HepG2 (cell line): ENCODE data around the gene ZNF700. TPM values are rescaled to one million over a fixed set of nuclear protein-coding genes. Genes with fewer than 3 reads are reported as not detected.
A peak's percentile ranks its signal among the peaks of the same experiment; 100 is the strongest.

Source experiments
- GABPB1 ChIP-seq: IDR thresholded peaks from 2 replicates; pipeline ENCODE4 v1.6.1; 2016; ENCODE audit warnings: mild to moderate bottlenecking, missing genetic modification reagents, moderate library complexity, missing compliant biosample characterization
- GATAD2A ChIP-seq: IDR thresholded peaks from 2 replicates; pipeline ENCODE4 v1.6.1; 2016
- KAT7 ChIP-seq: IDR thresholded peaks from 2 replicates; pipeline ENCODE4 v1.6.1; 2018; ENCODE audit warnings: borderline replicate concordance, missing compliant biosample characterization
- KDM1A ChIP-seq: IDR thresholded peaks from 2 replicates; pipeline ENCODE4 v1.6.1; 2016; ENCODE audit warnings: missing compliant biosample characterization
- MED1 ChIP-seq: sonication (generic); formaldehyde crosslinking; IDR thresholded peaks from 2 replicates; pipeline ENCODE4 v1.4.0; 2020; ENCODE audit warnings: missing genetic modification reagents
- NR2F6 ChIP-seq, 2 experiments: IDR thresholded peaks; 2 replicates each; pipeline ENCODE4 v1.6.1; 2016; ENCODE audit warnings: antibody characterized with exemption in 1 of 2, mild to moderate bottlenecking in 1 of 2
- RBM39 ChIP-seq: fragments of 200-400 bp; formaldehyde crosslinking; IDR thresholded peaks from one replicate; pipeline ENCODE4 v1.6.1; 2018; ENCODE audit warnings: antibody characterized with exemption, mild to moderate bottlenecking, low read depth, low read length; ENCODE audit not compliant: poor library complexity, severe bottlenecking
- SALL1 ChIP-seq: sonication (generic); formaldehyde crosslinking; IDR thresholded peaks from 2 replicates; pipeline ENCODE4 v1.8.0; 2022; ENCODE audit warnings: mild to moderate bottlenecking, missing genetic modification reagents
- SMAD9 ChIP-seq: sonication (generic); formaldehyde crosslinking; IDR thresholded peaks from 2 replicates; pipeline ENCODE4 v1.5.1; 2020; ENCODE audit warnings: mild to moderate bottlenecking, missing genetic modification reagents
- STAT5B ChIP-seq: sonication (generic); formaldehyde crosslinking; IDR thresholded peaks from 2 replicates; pipeline ENCODE4 v1.4.0; 2020; ENCODE audit warnings: missing genetic modification reagents
- ZC3H13 ChIP-seq: sonication (generic); formaldehyde crosslinking; IDR thresholded peaks from 2 replicates; pipeline ENCODE4 v1.8.1; 2023; ENCODE audit warnings: mild to moderate bottlenecking, missing genetic modification reagents, moderate library complexity
- ZFAT ChIP-seq: sonication (generic); formaldehyde crosslinking; conservative IDR thresholded peaks from 2 replicates; pipeline ENCODE4 v1.8.1; 2023; ENCODE audit warnings: missing genetic modification reagents, inconsistent platforms
- ZNF432 ChIP-seq: sonication (generic); formaldehyde crosslinking; IDR thresholded peaks from 2 replicates; pipeline ENCODE4 v1.5.0; 2020; ENCODE audit warnings: missing genetic modification reagents, mild to moderate bottlenecking, borderline replicate concordance
- ZNF607 ChIP-seq: sonication (generic); formaldehyde crosslinking; IDR thresholded peaks from 2 replicates; pipeline ENCODE4 v1.5.1; 2020; ENCODE audit warnings: missing genetic modification reagents, mild to moderate bottlenecking, borderline replicate concordance
- ZNF776 ChIP-seq: sonication (generic); formaldehyde crosslinking; IDR thresholded peaks from 2 replicates; pipeline ENCODE4 v1.4.0; 2020; ENCODE audit warnings: mild to moderate bottlenecking, missing genetic modification reagents
- polyA plus RNA-seq, 8 experiments: library from polyadenylated mRNA; depleted of rRNA in 3 of 8; stranded (reverse) in 7 of 8; unstranded in 1 of 8; fragments of >200 nt; fragmentation: Illumina TruSeq in 4 of 8; extraction: Trizol in 4 of 8; gene quantifications; 2 replicates each; pipeline versions ENCODE4 v1.2.1 to v1.2.3, GENCODE V29; 2011 to 2016; ENCODE audit warnings: low read depth in 4 of 8, missing spikeins in 1 of 8, mixed read lengths in 1 of 8; ENCODE audit not compliant: insufficient read depth in 1 of 8
- total RNA-seq, 5 experiments: library from RNA; depleted of rRNA; stranded (reverse); fragments of >200 nt; fragmentation: Illumina TruSeq; extraction: Trizol; gene quantifications; 2 replicates each; pipeline ENCODE4 v1.2.3, GENCODE V29; 2016; ENCODE audit warnings: low read depth in 1 of 5
- TF ChIP-seq, protein P1 (sequence below): conservative IDR thresholded peaks from 2 replicates; pipeline ENCODE4 v1.6.1; 2018; ENCODE audit warnings: missing genetic modification reagents
- TF ChIP-seq, protein P2 (sequence below): sonication (generic); formaldehyde crosslinking; IDR thresholded peaks from 2 replicates; pipeline ENCODE4; 2020; ENCODE audit warnings: missing genetic modification reagents, mild to moderate bottlenecking, borderline replicate concordance
- TF ChIP-seq, protein P3 (sequence below): sonication (generic); formaldehyde crosslinking; IDR thresholded peaks from 2 replicates; pipeline ENCODE4 v1.5.1; 2020; ENCODE audit warnings: mild to moderate bottlenecking, missing genetic modification reagents, moderate library complexity
- TF ChIP-seq, protein P4 (sequence below): sonication (generic); formaldehyde crosslinking; conservative IDR thresholded peaks from 2 replicates; pipeline ENCODE4 v1.8.0; 2022; ENCODE audit warnings: missing genetic modification reagents

The ZNF700 gene
- total and polyA plus RNA-seq, 2 of the 13 experiments (the other 11 are each of a cell fraction or from before 2014, with no cell fraction given) = 6.0 to 12.8 TPM

DNA sequence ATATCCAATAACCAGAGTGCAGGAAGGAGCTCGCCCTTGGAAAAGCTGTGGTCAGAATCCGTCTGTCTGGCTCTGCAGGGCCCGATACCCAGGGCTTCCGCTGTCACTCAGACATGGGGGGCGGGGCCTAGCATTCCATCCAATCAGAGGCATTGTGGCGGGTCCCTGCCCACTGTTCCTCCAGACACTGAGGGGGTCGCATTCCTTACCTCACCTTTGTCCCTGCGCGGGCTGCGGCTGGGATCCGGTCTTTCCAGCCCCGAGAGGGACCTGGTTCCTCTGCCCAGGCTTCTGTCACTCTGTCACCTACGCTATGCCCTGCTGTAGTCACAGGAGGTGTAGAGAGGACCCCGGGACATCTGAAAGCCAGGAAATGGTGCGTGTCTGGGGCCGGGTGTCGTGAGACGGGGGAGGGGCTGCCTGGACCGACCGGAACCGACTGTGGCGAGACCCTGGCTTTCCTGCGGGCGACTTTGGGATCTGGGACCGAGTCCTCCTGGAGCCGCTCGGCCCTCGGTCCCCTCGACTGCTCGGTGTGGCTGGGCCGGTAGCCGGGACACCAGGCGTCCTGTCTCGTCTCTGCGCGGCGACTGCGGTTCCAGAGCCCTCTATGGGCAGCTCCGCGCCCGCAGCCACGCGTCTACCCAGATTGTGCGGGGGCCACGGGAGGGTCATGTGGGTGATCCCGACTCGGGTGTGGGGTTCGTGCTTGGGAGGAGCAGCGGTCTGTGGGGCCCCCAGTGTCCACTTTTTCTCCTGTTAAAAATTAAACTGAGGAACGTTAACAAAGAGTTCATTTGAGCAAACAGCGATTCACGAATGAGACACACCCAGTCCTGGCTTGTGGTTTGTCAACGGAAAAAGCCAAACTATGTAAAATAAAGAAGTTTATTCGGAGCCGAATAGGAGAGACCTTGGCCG, 37.0 kb upstream of the ZNF700 start, which contains the start of gene ZNF69 (continued):
- peak; percentile 46 for TF ChIP-seq NR2F6 (IDR thresholded peaks at IDR 0.05)
- peak; percentile 75 for TF ChIP-seq NR2F6 (CRISPR knock-in tag; IDR thresholded peaks at IDR 0.05)
- peak; percentile 79 for TF ChIP-seq GABPB1 (CRISPR knock-in tag)
- TF ChIP-seq RBM39 = peak; percentile 78
- no peak; the same call in 1 of the 2 replicates for TF ChIP-seq ZNF776 (CRISPR knock-in tag)
- TF ChIP-seq GATAD2A = peak; percentile 77
- TF ChIP-seq ZC3H13 = peak; percentile 71; the same call in 1 of the 2 replicates
- no peak for TF ChIP-seq SMAD9
- TF ChIP-seq ZNF432 = no peak
- no peak for TF ChIP-seq ZFAT (CRISPR knock-in tag)
- TF ChIP-seq, protein P1, sequence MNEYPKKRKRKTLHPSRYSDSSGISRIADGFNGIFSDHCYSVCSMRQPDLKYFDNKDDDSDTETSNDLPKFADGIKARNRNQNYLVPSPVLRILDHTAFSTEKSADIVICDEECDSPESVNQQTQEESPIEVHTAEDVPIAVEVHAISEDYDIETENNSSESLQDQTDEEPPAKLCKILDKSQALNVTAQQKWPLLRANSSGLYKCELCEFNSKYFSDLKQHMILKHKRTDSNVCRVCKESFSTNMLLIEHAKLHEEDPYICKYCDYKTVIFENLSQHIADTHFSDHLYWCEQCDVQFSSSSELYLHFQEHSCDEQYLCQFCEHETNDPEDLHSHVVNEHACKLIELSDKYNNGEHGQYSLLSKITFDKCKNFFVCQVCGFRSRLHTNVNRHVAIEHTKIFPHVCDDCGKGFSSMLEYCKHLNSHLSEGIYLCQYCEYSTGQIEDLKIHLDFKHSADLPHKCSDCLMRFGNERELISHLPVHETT = peak; percentile 63
- peak; percentile 78 for TF ChIP-seq SALL1 (CRISPR knock-in tag)
- TF ChIP-seq, protein P2, sequence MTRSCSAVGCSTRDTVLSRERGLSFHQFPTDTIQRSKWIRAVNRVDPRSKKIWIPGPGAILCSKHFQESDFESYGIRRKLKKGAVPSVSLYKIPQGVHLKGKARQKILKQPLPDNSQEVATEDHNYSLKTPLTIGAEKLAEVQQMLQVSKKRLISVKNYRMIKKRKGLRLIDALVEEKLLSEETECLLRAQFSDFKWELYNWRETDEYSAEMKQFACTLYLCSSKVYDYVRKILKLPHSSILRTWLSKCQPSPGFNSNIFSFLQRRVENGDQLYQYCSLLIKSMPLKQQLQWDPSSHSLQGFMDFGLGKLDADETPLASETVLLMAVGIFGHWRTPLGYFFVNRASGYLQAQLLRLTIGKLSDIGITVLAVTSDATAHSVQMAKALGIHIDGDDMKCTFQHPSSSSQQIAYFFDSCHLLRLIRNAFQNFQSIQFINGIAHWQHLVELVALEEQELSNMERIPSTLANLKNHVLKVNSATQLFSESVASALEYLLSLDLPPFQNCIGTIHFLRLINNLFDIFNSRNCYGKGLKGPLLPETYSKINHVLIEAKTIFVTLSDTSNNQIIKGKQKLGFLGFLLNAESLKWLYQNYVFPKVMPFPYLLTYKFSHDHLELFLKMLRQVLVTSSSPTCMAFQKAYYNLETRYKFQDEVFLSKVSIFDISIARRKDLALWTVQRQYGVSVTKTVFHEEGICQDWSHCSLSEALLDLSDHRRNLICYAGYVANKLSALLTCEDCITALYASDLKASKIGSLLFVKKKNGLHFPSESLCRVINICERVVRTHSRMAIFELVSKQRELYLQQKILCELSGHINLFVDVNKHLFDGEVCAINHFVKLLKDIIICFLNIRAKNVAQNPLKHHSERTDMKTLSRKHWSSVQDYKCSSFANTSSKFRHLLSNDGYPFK (CRISPR knock-in tag) = peak; percentile 50; the same call in 1 of the 2 replicates
- peak; percentile 30 for TF ChIP-seq MED1 (CRISPR knock-in tag)
- TF ChIP-seq, protein P3, sequence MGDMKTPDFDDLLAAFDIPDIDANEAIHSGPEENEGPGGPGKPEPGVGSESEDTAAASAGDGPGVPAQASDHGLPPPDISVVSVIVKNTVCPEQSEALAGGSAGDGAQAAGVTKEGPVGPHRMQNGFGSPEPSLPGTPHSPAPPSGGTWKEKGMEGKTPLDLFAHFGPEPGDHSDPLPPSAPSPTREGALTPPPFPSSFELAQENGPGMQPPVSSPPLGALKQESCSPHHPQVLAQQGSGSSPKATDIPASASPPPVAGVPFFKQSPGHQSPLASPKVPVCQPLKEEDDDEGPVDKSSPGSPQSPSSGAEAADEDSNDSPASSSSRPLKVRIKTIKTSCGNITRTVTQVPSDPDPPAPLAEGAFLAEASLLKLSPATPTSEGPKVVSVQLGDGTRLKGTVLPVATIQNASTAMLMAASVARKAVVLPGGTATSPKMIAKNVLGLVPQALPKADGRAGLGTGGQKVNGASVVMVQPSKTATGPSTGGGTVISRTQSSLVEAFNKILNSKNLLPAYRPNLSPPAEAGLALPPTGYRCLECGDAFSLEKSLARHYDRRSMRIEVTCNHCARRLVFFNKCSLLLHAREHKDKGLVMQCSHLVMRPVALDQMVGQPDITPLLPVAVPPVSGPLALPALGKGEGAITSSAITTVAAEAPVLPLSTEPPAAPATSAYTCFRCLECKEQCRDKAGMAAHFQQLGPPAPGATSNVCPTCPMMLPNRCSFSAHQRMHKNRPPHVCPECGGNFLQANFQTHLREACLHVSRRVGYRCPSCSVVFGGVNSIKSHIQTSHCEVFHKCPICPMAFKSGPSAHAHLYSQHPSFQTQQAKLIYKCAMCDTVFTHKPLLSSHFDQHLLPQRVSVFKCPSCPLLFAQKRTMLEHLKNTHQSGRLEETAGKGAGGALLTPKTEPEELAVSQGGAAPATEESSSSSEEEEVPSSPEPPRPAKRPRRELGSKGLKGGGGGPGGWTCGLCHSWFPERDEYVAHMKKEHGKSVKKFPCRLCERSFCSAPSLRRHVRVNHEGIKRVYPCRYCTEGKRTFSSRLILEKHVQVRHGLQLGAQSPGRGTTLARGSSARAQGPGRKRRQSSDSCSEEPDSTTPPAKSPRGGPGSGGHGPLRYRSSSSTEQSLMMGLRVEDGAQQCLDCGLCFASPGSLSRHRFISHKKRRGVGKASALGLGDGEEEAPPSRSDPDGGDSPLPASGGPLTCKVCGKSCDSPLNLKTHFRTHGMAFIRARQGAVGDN (CRISPR knock-in tag) = peak; percentile 92
- TF ChIP-seq KDM1A (CRISPR knock-in tag) = no peak
- 0 out of 2 replicates have a peak, but pooled peaks have one; percentile 34 for TF ChIP-seq STAT5B (CRISPR knock-in tag)
- 0 out of 2 replicates have a peak, but pooled peaks have one; percentile 22 for TF ChIP-seq KAT7 (CRISPR knock-in tag)
- TF ChIP-seq, protein P4, sequence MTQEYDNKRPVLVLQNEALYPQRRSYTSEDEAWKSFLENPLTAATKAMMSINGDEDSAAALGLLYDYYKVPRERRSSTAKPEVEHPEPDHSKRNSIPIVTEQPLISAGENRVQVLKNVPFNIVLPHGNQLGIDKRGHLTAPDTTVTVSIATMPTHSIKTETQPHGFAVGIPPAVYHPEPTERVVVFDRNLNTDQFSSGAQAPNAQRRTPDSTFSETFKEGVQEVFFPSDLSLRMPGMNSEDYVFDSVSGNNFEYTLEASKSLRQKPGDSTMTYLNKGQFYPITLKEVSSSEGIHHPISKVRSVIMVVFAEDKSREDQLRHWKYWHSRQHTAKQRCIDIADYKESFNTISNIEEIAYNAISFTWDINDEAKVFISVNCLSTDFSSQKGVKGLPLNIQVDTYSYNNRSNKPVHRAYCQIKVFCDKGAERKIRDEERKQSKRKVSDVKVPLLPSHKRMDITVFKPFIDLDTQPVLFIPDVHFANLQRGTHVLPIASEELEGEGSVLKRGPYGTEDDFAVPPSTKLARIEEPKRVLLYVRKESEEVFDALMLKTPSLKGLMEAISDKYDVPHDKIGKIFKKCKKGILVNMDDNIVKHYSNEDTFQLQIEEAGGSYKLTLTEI (CRISPR knock-in tag) = no peak
- no peak for TF ChIP-seq ZNF607 (CRISPR knock-in tag)
